Inflammatory macrophage treated with lipopolysaccharide for 1 hour (primary cell): ENCODE measurements around the gene MPDZ.
A peak's percentile ranks its signal among the peaks of the same experiment; 100 is the strongest.
"Not testable (repeated sequence)": the region's sequence is repeated elsewhere in the genome, so short reads cannot be mapped to it uniquely, and the experiment has no call there.

ENCODE experiments used
- DNase-seq, 2 donors: peaks; one replicate each; pipeline ENCODE4 v3.0.0-alpha.2; 2020 to 2022

The MPDZ gene

DNA sequence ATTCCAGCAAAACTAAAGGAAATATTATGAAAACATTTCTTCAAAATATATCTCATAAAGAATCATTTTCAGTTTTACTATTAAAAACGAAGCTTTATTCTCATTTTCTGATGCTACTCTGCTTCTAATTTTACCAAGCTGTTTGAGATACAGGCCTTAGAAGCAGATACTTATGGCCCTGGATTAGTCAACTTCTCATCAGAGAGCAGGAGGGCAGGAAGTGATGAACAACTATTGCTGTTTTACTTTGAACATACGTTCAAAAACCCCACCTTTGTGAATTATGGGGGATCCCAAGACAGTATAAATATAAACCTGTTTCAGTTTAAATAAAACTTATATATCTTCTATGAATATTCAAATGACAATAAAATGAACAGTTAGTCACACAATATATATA lies 16.0 kb downstream of the MPDZ start:
- DNase-seq = no peak

GRCh38 chr9:13252852-13253251 lies 26.6 kb downstream of the MPDZ start:
- DNase-seq = no peak

DNA sequence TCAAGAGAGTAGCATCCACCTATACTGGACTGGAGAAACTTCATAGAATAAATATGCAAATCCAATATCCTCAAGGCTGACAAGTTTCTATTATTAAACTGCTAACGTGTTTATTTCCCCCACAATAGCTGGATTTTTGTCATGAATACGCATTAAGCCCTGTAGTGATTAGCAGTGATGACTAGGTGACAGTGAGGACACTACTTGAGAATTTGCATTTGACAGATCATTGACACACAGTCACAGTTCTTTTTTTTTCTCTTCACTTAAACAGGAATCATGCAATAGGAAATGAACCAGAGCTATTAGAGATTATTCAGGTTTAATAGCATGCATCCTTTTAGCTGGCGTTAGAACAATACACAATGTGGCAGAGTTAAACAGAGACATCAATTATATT lies 35.3 kb downstream of the MPDZ start:
- DNase-seq = no peak

GRCh38 chr9:13241283-13241682 lies 38.2 kb downstream of the MPDZ start:
- DNase-seq = no peak

DNA sequence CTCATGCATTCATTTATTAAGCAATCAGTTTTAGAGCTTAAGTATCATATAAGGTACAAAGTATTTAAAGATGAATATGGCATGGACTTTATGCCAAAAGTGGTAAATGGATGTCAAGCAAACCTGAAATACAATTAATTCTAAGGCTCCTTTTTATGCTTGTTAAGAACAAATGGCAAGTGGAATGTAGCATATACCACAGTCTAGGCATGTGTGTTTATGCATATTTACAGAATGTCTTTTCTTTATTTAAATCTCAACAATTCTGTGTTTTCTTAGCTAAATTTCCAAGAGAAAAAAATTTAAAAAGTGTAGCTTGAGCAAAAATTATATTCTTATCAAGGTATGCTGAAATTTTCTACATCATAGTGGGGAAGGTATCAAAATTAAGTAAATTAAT lies 39.8 kb downstream of the MPDZ start:
- DNase-seq = no peak

DNA sequence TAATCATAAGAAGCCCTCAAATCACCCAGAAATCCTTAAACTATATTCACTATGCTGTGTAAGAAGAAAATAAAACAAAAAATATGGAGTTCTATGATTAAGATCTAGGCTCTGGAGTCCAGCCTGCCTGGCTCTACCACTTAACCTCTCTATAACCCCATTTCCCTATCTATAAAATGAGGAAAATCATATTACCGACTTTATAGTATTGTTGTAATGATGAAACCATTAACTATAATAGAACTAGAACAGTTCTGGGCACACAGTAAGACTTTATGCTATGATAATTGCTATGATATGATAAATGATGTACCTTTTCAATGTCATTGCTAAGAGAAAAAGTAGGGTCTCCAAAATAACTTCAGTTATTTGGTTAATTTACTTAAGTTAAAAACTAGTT lies 40.3 kb downstream of the MPDZ start:
- no peak for DNase-seq

- no peak for DNase-seq
Observed at GRCh38 chr9:13234932-13235331, 44.6 kb downstream of the MPDZ start.

DNA sequence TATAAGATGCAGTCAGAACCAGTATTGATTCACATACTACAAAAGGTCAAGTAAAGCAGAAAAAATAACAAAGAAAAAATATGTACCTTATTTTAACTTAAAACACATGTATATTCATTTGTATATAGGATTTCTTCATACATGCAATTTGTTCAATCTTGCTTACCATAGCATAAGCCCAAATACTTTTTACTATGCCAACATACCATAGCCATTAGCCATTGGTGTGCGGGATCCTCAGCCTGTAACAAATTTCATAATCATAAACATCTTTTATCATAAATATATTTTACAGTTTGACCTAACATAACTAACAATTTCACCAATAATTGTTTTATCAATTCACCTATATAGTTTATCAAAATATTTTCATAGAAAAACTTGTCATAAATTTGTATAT lies 51.1 kb downstream of the MPDZ start:
- DNase-seq = no peak

DNA sequence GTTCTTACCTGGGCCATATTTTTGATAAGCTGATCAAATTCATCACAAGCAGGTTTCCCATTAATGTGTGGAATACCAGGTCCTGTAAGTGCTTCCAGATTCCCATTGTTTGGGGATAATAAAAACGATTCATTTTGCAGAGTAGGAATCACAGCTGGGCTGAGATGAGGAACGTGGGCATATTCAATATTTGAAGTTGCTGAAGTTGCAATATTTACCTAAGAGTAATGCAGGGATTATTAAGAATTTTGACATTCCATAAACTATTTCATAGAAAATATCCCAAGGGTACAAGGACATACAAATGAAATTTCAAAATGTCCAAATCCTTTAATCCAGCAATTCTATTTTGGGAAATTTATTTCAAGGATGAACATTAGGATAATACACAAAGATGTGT lies 55.1 kb downstream of the MPDZ start:
- DNase-seq = no peak

DNA sequence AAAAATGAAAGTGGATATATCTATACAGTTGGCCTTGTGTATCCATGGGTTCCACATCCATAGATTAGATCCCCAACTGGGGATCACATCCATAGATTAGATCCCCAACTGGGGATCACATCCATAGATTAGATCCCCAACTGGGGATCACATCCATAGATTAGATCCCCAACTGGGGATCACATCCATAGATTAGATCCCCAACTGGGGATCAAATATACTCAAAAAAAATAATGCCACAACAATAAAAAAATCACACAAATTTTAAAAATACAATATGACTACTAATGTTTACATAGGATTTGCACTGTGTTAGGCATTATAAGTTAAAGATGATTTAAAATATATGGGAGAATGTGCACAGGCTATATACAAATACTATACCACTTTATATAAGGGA lies 56.8 kb downstream of the MPDZ start:
- not testable (repeated sequence) for DNase-seq

- no peak for DNase-seq
Observed at GRCh38 chr9:13221741-13222140, 57.8 kb downstream of the MPDZ start.

GRCh38 chr9:13220837-13221236 lies 58.7 kb downstream of the MPDZ start:
- DNase-seq = no peak

GRCh38 chr9:13215791-13216554 lies 63.5 kb downstream of the MPDZ start:
- no peak for DNase-seq

DNA sequence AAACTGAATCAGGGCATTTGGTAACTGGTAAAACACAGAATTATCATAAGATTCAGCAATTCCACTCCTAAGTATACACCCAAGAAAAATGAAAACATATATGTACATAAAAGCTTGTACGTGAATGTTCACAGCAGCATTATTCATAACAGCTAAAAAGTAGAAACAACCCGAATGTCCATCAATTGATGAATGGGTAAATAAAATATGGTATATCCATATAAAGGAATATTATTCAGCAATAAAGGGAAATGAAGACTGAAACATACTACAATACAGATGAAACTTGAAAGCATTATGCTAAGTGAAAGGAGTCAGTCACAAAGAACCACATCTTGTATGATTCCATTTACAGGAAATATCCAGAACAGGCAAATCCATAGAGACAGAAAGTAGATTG lies 65.5 kb downstream of the MPDZ start:
- DNase-seq = no peak

- DNase-seq = no peak
Observed at GRCh38 chr9:13213337-13213736, 66.2 kb downstream of the MPDZ start.

DNA sequence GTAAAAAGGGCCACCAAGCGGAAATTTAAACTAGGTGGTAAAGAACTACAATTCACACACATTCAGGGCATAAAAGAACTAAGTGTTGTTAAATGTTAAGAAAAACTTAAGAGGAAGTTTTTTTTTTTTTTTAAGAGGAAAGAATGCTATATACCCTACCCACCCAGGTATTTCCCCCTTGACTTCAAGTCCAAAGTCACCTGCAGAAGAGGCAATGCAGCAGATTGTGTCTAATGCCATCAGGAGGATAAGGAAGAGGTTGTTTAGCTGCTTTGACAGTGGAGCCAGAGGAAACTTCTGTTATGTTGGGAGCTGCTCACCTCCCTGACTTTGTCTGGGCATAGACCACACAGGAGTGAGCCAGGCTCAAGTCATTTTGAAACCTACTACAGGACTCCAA lies 69.2 kb downstream of the MPDZ start:
- no peak for DNase-seq

DNA sequence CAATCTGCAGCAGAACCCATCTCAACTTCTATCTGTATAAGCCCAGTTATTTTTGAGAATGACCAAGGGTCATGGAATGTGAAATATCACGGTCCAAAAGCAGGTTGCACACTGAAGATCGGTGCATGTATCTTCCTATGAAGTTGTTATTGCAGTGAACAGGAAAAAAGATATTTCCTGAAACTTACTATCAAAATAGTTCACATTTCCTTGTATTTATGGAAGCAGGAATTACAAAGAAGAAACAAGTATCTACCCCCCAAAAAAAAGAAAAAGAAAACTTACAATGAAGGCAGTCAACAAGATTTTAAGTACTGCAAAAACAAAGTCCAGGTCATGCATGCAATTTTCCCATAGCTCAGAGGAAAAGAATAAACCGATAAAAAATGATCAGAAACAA lies 70.0 kb downstream of the MPDZ start:
- no peak for DNase-seq

- no peak for DNase-seq
Observed at GRCh38 chr9:13205824-13206223, 73.7 kb downstream of the MPDZ start.

DNA sequence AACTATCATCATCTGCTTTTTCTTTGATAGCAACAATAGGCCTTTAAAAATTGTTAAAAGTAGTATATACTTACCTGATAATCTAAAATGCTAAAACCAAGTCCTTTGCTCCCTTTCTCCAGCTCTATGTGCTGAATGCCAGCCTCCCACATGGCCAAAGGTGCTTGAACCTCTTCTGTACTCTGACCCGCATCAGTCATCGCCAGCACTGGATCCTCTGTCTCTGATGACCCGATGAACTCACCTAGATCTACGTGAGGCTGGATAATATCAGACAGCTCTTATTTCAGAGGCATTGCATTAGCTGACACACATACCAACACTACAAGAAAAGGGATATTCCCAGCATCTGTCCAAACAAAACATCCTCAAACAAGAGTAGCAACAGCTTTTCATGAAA lies 89.5 kb downstream of the MPDZ start:
- no peak for DNase-seq

GRCh38 chr9:13189362-13189761 lies 90.1 kb downstream of the MPDZ start:
- DNase-seq = no peak

- no peak for DNase-seq
Observed at GRCh38 chr9:13186774-13187173, 92.7 kb downstream of the MPDZ start.

DNA sequence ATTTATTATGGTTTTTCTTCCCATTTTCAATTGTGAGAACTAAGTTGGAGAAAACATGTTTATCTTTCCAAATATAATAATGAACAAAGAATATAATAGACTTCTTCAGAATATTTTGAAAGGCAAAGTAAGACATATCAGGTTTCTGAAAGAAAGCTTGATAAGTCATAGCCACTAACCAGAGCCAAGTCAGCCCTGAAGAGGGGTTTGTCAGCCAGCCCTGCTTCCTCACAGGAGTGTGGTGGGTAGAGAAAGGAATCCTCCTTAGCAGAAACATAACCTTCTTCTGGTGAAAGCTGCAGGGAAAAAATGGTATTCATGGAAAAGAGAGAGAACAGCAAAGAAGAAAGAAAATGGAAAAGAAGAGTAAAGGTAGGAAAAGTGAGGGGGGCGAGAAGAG lies 93.4 kb downstream of the MPDZ start:
- DNase-seq = no peak

DNA sequence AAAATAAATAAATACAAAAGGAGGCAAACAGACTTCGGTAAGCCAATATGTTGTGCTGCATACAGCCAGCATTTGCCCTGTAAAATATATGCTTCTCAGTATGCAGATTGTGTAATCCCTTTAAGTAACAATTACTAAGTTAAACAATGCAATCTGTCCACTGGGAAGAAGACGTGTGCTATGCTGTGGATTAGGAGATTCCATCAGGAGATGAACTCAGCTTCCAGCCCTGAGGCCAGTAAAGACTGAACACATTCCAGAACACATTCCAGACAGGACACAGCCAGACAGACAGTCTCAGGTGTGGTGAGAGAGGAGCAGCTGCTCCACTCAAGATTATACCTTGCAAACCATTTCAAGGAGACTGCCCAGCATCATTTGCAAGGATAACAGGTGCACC lies 97.8 kb downstream of the MPDZ start:
- no peak for DNase-seq

DNA sequence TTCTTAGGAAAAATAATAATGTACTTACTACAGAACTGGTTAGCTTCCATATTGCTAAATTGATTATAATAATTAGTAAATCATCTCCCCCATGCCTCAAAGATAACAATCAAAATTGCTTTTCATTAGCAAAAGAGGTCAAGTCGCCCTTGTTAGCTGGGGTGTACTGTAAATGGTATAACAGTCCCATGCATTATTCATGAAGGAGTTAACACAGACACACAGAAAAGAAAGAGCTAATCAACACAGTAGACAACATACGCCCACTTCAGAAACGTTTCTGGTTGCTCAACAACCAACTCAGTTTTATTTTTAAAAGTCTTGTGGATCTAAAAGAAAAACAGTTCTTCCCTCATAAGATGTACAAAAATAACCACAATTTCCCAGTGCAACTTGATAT lies 100.2 kb downstream of the MPDZ start:
- no peak for DNase-seq

DNA sequence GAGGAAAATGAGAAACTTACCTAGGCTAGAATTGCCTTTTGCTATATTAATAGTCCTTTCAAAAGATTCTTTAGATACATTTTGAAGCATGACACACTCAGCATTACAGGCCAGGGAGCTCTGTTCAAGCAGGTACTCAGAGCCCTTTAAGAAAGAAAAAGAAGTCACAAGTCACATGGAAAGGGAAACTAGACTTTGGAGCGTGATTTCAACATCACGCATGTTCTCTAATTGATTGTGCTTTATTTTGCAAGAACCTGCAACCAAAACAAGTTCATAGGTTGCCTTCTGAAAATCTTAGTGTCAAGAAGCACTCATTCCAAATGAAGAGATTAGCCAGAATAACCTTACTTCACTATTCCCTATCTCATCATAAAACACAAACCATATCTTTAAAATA lies 103.8 kb downstream of the MPDZ start:
- peak in 1 of 2 donors; percentile 1 for DNase-seq
